HepG2 (cell line): ENCODE data around the gene NYAP1. TPM values are rescaled to one million over a fixed set of nuclear protein-coding genes. Genes with fewer than 3 reads are reported as not detected.

Experiments used
- CEBPG ChIP-seq: IDR thresholded peaks from 2 replicates; pipeline ENCODE4 v1.6.1; 2016
- DRAP1 ChIP-seq: IDR thresholded peaks from 2 replicates; pipeline ENCODE4 v1.6.1; 2016; ENCODE audit warnings: missing genetic modification reagents, missing compliant biosample characterization
- EP300 ChIP-seq, 3 experiments: sonication (generic) in 1 of 3; formaldehyde crosslinking in 1 of 3; IDR thresholded peaks; 2 replicates each; pipeline versions ENCODE4 v1.5.1 to v1.6.1; 2011 to 2020; ENCODE audit warnings: low read depth in 2 of 3, low read length in 2 of 3, borderline replicate concordance in 1 of 3, improper control_type of control experiment in 1 of 3, mild to moderate bottlenecking in 1 of 3, missing genetic modification reagents in 1 of 3, moderate library complexity in 1 of 3
- FOXA1 ChIP-seq, 2 experiments: fragments of 450-650 bp in 1 of 2; sonication (generic) in 1 of 2; formaldehyde crosslinking in 1 of 2; IDR thresholded peaks; 2 replicates each; pipeline versions ENCODE4 v1.4.0 to v1.6.1; 2016 to 2020; ENCODE audit warnings: missing genetic modification reagents in 1 of 2
- GATAD2A ChIP-seq: IDR thresholded peaks from 2 replicates; pipeline ENCODE4 v1.6.1; 2016
- HNF4A ChIP-seq: sonication (generic); formaldehyde crosslinking; IDR thresholded peaks from 2 replicates; pipeline ENCODE4 v1.4.0; 2020; ENCODE audit warnings: missing genetic modification reagents
- JUND ChIP-seq: sonication (generic); formaldehyde crosslinking; IDR thresholded peaks from 2 replicates; pipeline ENCODE4 v1.8.0; 2022; ENCODE audit warnings: mild to moderate bottlenecking, missing genetic modification reagents
- KDM4B ChIP-seq: sonication (generic); formaldehyde crosslinking; IDR thresholded peaks from 2 replicates; pipeline ENCODE4 v1.4.0; 2020; ENCODE audit warnings: missing genetic modification reagents
- NFE2L1 ChIP-seq: sonication (generic); formaldehyde crosslinking; IDR thresholded peaks from 2 replicates; pipeline ENCODE4 v1.4.0; 2020; ENCODE audit warnings: missing genetic modification reagents, mild to moderate bottlenecking, borderline replicate concordance
- PATZ1 ChIP-seq: sonication (generic); formaldehyde crosslinking; IDR thresholded peaks from 2 replicates; pipeline ENCODE4 v1.4.0; 2020; ENCODE audit warnings: missing genetic modification reagents
- PHF21A ChIP-seq: sonication (generic); formaldehyde crosslinking; IDR thresholded peaks from 2 replicates; pipeline ENCODE4 v1.5.0; 2020; ENCODE audit warnings: mild to moderate bottlenecking, missing genetic modification reagents
- SMAD3 ChIP-seq: sonication (generic); formaldehyde crosslinking; IDR thresholded peaks from 2 replicates; pipeline ENCODE4 v1.4.0; 2020; ENCODE audit warnings: missing genetic modification reagents
- THAP7 ChIP-seq: sonication (generic); formaldehyde crosslinking; IDR thresholded peaks from 2 replicates; pipeline ENCODE4 v1.8.1; 2023; ENCODE audit warnings: mild to moderate bottlenecking, missing genetic modification reagents
- TOE1 ChIP-seq: sonication (generic); formaldehyde crosslinking; IDR thresholded peaks from 2 replicates; pipeline ENCODE4 v1.4.0; 2020; ENCODE audit warnings: mild to moderate bottlenecking, missing genetic modification reagents
- U2AF2 ChIP-seq: fragments of 200-400 bp; formaldehyde crosslinking; IDR thresholded peaks from 2 replicates; pipeline ENCODE4 v1.6.1; 2017; ENCODE audit warnings: low read depth, mild to moderate bottlenecking, low read length
- ZFP90 ChIP-seq: sonication (generic); formaldehyde crosslinking; IDR thresholded peaks from 2 replicates; pipeline ENCODE4 v1.8.0; 2022; ENCODE audit warnings: missing genetic modification reagents, mild to moderate bottlenecking, inconsistent platforms, borderline replicate concordance
- ZHX2 ChIP-seq, 2 experiments: sonication (generic) in 1 of 2; formaldehyde crosslinking in 1 of 2; IDR thresholded peaks; 2 replicates each; pipeline versions ENCODE4 v1.6.1 to v1.9.0; 2014 to 2022; ENCODE audit warnings: antibody characterized with exemption in 1 of 2, borderline replicate concordance in 1 of 2, inconsistent platforms in 1 of 2, low read depth in 1 of 2, missing genetic modification reagents in 1 of 2
- ZNF513 ChIP-seq: sonication (generic); formaldehyde crosslinking; conservative IDR thresholded peaks from 2 replicates; pipeline ENCODE4 v1.5.0; 2020; ENCODE audit warnings: missing genetic modification reagents
- ZNF749 ChIP-seq: sonication (generic); formaldehyde crosslinking; IDR thresholded peaks from 2 replicates; pipeline ENCODE4 v1.8.0; 2022; ENCODE audit warnings: mild to moderate bottlenecking, missing genetic modification reagents, moderate library complexity, borderline replicate concordance
- polyA plus RNA-seq, 8 experiments: library from polyadenylated mRNA; depleted of rRNA in 3 of 8; stranded (reverse) in 7 of 8; unstranded in 1 of 8; fragments of >200 nt; fragmentation: Illumina TruSeq in 4 of 8; extraction: Trizol in 4 of 8; gene quantifications; 2 replicates each; pipeline versions ENCODE4 v1.2.1 to v1.2.3, GENCODE V29; 2011 to 2016; ENCODE audit warnings: low read depth in 4 of 8, missing spikeins in 1 of 8, mixed read lengths in 1 of 8; ENCODE audit not compliant: insufficient read depth in 1 of 8
- total RNA-seq, 5 experiments: library from RNA; depleted of rRNA; stranded (reverse); fragments of >200 nt; fragmentation: Illumina TruSeq; extraction: Trizol; gene quantifications; 2 replicates each; pipeline ENCODE4 v1.2.3, GENCODE V29; 2016; ENCODE audit warnings: low read depth in 1 of 5

The NYAP1 gene
- total and polyA plus RNA-seq, 2 of the 13 experiments (the other 11 are each of a cell fraction or from before 2014, with no cell fraction given) = 0.15 to 0.46 TPM

- TF ChIP-seq THAP7 (CRISPR knock-in tag) = no peak
- no peak for TF ChIP-seq FOXA1 (IDR thresholded peaks at IDR 0.05)
- peak; percentile 77 for TF ChIP-seq FOXA1 (CRISPR knock-in tag; IDR thresholded peaks at IDR 0.05)
- TF ChIP-seq JUND = no peak
- no peak for TF ChIP-seq ZNF513 (CRISPR knock-in tag)
- no peak for TF ChIP-seq ZHX2 (IDR thresholded peaks at IDR 0.05; ENCODE audit: low read depth)
- no peak for TF ChIP-seq ZHX2 (CRISPR knock-in tag; IDR thresholded peaks at IDR 0.05; ENCODE audit: borderline replicate concordance)
- TF ChIP-seq NFE2L1 (CRISPR knock-in tag) = no peak
- no peak for TF ChIP-seq TOE1 (CRISPR knock-in tag)
- no peak for TF ChIP-seq ZFP90 (CRISPR knock-in tag)
- TF ChIP-seq DRAP1 (CRISPR knock-in tag) = peak; percentile 47; the same call in 1 of the 2 replicates
- TF ChIP-seq PATZ1 (CRISPR knock-in tag) = peak; percentile 71
- peak; percentile 59; the same call in 1 of the 2 replicates for TF ChIP-seq PHF21A (CRISPR knock-in tag)
- TF ChIP-seq HNF4A = peak; percentile 86
- peak in 1 of 2 experiments; percentile 84; a peak in 2 of 4 replicates for TF ChIP-seq EP300 (IDR thresholded peaks at IDR 0.05; ENCODE audit: low read depth in 2 of 2, low read length in 2 of 2)
- TF ChIP-seq EP300 (CRISPR knock-in tag; IDR thresholded peaks at IDR 0.05; ENCODE audit: borderline replicate concordance) = no peak; the same call in 1 of the 2 replicates
- no peak for TF ChIP-seq SMAD3
- TF ChIP-seq U2AF2 = no peak
- TF ChIP-seq GATAD2A = peak; percentile 42; the same call in 1 of the 2 replicates
- TF ChIP-seq ZNF749 (CRISPR knock-in tag) = 0 out of 2 replicates have a peak, but pooled peaks have one; percentile 42
- TF ChIP-seq KDM4B = no peak
- TF ChIP-seq CEBPG (CRISPR knock-in tag) = peak; percentile 47; the same call in 1 of the 2 replicates
Measured at GRCh38 chr7:100544386-100544785, 60.7 kb downstream of the NYAP1 start (continued).
